HG03575 (cell line): Measurements from ENCODE around the gene RBM44.
"Not testable (repeated sequence)": the region's sequence is repeated elsewhere in the genome, so short reads cannot be mapped to it uniquely, and the experiment has no call there.

Source experiments
- ATAC-seq: cut with Tn5 transposase; IDR thresholded peaks from one replicate; pipeline ENCODE4 v1.9.1; 2021; ENCODE audit not compliant: unreplicated experiment, insufficient number of reproducible peaks, low FRiP score; ENCODE audit errors: extremely low read depth

The RBM44 gene

DNA sequence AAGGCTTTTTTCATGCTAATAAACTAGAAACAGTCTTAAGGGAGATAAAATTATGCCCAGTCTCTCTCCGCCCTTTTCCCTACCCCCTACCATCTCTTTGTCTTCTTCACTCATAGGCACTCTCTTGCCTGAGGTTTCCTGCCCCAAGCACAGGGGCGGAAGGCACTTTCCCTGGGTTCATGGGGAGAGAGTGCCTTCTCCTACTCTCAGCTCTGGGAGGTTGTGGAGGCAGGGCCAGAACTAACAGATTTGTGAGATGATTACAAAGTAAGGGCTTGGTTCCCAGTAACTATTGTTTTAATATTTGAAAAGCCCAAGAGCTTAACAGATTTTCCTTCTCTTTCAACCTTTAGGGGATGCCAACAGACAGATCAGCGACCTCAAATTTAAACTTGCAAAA is 26.1 kb upstream of the RBM44 start:
- ATAC-seq, result no peak

DNA sequence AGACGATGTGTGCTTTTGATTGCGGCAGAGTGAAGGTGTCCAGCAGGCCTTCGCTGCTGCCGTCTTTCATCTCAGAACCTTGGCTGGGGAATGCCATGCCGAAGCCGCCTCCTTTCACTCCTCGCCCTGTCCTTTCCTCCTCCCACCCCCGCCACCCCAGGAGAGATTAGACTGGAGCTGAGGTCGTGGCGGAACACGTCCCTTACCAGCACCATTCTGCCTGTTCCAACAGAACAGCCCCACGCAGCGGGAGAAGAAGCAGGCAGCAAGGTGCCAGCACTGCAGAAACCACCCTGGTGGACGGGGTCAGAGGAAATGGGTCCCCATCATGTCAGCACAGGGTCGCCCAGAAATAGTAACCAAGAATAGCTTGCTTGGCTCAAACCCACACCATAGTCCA is 24.8 kb upstream of the RBM44 start:
- ATAC-seq, result no peak

DNA sequence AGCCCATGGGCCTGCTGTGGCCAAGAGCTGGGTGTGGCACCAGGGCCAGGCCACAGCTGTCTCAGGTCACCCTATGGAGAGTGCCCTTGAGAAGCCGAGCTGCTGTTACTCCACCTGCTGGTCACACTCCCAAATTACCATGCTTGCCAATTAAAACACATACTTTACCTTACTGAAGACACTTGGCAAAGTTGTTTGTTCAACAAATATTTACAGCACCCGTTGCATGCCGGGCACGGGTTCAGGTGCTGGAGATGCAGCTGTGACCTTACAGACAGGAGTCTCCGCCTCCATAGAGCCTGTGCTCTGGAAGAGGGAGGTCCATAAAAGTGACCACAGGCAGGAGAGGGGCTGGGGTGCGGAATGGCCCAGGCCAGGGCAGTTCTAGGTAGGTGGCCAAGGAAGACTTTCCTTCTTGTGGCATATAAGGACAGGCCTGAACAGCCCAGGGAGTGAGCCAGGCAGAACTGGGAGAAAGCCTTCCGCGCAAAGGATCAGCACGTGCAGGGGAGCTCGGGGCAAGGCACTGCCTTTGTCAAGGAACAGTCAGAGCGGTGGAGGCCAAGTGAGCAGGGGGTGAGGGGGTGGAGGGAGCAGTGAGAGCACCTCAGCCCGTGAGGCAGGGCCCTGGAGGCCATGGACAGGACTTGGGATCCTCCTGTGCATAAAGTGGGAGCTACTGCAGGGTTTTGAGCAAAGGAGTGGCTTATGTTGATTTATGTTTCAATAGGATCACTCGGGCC is 23.6 kb upstream of the RBM44 start:
- ATAC-seq, result no peak

DNA sequence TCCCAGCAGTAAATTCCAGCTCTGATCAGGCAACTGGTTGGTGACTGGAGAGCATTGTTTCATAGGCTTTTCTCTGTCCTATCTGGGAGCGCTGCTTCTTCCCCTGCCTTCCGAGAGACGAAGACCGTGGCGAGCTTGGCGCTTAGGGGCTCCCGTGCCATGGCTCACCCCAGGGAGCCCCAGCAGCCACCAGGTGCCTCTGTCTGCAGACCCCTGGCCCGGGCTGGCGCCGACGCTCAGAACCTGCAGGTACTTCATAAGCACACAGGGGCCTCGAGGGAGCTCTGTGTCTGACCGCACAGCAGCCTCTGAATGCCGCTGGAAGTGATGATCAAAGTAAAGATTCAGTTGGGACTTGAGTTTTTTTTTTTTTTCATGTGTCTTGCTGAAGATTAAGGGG is 19.1 kb upstream of the RBM44 start:
- no peak for ATAC-seq

DNA sequence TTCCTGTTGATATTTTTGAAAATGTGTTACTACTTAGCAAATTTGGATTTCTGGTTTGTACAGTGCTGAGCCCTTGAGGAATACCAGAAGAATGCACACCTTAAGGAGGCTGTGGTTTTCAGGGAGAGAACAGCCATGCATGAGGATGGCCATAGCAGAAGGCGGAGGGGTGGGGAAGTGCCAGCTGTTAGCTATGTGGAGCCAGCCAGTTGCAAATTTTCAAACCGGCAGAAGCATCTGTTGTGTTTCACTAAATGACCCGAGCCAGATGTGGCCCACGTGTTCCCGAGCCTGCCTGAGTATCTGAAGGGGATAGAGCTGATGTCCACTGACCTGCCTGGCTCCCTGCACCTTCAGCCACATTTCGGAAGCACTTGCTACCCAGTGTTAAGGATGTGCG is 16.4 kb upstream of the RBM44 start:
- ATAC-seq, result no peak

DNA sequence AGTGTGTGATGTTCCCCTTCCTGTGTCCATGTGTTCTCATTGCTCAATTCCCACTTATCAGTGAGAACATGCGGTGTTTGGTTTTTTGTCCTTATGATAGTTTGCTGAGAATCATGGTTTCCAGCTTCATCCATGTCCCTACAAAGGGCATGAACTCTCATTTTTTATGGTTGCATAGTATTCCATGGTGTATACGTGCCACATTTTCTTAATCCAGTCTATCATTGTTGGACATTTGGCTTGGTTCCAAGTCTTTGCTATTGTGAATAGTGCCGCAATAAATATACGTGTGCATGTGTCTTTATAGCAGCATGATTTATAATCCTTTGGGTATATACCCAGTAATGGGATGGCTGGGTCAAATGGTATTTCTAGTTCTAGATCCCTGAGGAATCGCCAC is 14.9 kb upstream of the RBM44 start:
- not testable (repeated sequence) for ATAC-seq

DNA sequence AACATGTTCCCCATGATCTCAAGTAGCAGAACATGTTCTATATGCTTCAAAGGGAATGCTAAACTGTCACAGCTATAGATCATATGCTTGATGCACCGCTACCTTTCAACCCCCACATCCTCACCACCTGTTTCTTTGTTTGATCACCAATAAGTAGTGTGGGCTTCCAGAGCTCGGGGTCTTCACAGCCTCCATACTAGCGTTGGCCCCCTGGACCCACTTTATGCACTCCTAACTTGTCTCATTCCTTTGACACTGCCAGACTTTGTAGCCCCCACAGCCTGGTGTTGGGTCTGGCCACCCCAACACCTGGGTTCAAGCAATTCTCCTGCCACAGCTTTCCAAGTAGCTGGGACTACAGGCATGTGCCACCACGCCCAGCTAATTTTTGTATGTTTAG is 11.6 kb upstream of the RBM44 start:
- ATAC-seq, result no peak

DNA sequence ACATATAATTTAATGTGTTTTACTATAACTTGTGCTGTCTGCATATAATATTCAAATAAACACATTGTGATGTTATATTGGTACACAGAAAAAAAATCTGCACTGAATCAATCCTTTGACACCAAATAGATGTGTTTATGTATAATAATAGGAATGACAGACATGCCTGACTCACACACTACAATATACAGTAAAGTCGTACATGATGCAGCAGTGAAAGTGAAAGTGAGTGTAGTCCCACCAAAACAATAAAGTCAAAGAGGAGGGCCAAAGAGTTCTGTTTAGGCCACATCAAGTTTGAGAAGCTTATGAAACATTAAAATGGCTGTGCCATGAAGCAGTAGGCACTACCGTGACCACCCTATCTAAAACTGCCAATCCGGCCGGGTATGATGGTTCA is 8.2 kb upstream of the RBM44 start:
- no peak for ATAC-seq

DNA sequence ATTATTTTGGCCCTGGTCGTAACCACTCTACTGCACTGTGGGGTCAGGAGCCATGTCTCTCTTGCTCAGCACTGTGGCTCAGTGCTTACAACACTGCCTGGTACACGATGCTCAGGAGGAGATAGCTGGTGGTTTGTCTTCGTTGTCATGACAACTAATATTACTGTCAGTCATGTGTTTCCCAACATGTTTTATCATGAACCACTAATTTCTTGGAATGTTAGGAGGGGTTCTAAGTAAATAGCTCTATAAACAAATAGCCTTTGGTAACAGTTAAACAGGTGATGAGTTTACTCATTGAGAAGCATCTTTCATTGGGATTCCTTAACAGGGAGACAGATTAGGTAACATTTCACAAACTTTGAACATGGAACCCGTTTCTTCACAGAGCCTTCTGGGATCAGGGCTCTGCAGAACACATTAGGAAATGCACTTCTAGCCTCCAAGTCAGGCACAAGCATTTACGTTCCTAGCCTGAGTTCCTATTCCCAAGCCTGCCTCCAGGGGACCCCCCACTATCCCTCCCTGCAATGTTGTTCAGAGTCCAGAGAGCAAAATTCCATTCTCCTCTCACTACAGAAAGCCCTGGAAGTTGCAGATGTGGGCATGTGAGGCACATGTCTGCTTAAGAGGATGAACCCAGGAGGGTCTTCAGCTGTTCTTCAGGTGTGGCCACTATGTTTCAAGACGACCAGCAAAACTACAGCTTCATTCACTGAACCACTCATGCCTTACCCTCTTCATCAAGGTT is 6.4 kb upstream of the RBM44 start:
- ATAC-seq, result no peak

DNA sequence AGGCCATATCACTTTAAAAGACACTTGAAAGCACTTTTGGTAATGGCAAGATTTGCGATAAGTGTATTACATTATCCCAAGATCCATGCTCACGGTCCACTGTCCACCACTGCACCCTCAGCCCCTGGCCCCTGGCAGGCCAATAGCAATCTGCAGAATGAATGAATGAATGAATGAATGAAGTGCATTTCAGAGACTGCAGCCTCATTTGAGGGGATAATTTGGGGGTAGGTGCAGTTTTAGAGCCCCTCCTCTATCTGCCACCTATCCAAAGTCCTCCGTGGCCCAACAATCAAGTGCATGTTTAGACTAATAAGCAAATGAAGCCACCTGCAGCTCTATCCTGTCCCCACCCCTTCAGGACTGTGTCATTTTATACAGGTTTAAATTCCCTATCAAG is 1.3 kb upstream of the RBM44 start:
- no peak for ATAC-seq

DNA sequence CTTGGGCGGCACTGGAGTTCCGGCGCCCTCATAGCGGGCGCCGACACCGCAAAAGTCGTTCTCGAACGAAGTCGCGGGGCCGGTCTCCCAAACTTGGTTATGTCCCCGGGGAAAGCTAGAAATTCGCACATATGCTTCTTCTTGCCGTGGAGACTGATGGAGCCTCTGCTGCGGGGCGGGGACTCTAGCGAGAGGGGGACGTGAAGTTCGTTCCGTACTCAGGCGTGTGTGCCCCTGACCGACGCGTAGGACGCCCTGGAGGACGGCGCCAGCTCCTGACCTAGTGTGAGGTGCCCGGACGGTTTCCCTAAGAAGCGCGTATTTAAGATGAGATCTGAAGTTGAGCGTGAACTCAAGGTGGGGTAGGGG is 465 bp downstream of the RBM44 start:
- ATAC-seq, result no peak

DNA sequence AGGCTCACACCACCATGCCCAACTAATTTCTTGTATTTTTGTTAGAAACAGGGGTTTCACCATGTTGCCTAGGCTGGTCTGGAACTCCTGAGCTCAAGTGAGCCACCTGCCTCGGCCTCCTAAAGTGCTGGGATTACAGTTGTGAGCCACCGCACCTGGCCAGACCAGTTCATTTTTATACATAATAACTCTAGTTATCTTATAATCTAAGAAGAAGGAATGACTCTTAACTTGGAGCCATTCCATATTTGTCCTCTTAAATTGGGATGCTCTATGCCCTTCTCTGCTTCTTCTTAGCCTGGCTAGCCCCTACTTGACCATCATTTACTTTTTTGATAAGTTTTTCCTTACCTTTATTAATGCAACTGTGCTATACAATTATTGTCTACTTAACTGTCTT is 2.9 kb downstream of the RBM44 start:
- ATAC-seq, result no peak

DNA sequence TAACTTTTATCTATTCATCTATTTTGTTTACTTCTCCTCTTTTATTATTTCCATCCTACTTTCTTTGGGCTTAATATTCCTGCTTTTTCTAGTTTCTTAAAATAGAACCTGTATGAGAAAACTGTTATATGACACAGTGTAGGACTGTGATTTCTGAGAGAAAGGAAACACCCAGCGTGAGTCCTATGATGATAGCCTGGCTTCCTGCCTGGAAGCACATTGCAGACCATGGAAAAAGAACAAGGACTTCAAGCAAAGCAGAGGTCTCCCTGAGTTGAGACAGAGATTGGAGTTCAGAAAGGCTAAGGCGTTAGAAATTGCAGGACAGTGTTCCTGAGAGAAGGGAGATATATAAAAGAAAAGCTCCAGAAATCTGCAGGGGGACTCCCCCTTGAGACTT is 7.8 kb downstream of the RBM44 start:
- ATAC-seq, result no peak

DNA sequence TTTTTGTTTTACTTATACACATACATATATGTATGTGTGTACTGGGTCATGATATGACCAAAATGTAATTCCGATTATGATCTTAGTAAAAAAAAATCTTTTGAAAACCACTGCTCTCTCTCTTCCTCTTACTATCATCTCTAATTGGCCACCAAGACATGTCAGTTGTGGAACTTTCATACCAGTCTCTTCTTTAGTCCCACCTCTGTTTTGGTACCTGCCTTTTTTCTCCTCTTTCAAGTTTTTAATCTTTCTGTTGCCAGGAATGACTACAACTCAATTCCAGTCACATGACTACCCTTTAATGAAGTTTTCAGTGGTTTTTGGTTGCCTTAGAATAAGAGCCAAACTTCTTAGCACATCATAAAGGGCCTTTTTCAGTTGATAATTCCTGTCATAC is 17.1 kb downstream of the RBM44 start:
- no peak for ATAC-seq

DNA sequence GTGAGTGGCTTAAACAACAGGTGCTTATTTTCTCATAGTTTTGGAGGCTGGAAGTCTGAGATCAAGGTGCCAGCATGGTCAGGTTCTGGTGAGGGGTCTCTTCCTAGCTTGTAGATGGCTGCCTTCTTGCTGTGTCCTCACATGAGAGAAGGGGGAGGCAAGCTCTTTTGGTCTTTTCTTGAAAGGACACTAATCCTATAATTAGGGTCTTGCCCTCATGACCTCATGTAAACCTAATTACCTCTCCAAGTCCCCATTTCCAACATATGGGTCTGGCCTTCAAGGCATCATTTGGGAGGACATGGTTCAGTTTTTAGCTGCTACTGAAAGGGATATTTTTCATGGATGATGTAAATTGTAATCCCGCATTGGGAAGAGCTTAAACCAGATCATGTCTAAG is 18.0 kb downstream of the RBM44 start:
- ATAC-seq, result no peak

DNA sequence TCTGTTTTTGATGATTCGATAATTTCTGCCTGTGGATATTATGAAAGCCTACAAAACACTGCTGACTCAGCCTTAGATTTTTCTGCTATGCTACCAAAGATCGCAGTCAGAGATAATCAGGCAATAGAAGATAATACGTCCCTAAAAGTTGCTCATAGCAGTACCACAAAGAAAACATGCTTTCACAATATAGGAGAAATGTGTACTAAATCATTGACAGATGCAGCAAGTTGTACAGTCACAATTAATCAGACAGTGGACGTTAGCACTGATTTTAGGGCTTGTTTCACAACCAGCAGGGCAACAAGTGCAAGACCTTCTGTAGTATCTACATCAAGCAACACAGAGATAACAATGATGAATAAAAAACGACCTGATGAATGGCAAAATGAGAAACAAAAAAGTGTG is 19.5 kb downstream of the RBM44 start:
- no peak for ATAC-seq

DNA sequence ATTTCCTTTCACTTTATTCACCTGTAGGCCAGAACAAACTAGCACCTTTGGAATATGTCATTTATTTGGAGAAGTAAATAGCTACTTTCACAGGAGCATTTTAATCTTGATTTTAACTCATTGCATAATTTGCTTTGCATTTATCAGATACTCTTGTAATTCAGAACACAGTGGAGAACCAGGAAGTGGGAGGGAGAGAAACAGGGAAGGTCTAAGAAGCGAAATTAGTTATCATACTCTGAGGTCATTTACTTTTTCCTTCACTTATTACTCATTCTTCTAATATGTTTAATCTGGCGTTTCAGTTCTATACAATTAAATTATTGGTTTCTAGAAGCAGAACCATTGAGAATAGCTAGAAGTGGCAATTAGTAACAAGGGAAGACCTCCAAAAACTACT is 20.7 kb downstream of the RBM44 start:
- ATAC-seq, result no peak

DNA sequence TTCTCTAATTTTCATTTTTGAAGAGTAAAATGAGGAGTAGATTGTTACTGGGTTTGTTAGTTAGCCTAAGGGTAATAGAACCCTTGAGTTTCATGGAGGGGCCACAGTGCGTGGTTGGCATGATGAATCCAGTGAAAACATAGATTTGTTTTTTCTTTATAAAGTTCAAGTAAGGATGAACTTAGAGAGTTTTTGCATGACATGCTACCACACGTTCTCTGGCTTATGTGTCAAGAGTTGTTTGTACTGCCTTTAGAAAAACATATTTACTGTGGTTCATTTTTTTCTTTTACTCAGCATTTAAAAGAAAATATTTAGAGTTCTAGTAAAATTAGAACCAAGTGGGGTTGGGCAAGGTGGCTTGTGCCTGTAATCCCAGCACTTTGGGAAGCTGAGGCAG is 21.8 kb downstream of the RBM44 start:
- no peak for ATAC-seq

DNA sequence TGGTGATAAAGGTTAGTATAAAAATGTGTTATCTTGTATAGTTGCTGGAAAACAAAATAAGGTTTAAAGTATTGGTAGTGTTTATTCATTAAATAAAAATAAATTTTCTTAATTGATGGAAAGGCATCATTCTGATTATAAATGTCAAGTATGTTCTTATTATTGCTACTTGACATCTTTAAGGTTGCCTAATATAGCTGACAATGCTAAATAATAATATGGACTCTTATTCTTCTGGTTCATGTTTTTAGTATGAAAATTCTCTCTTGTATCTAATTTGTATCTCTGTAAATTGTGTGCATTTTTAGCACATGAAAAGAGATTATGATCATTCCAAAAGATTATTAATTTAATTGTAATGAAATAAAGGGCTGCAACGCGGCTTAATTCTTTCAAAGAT is 25.0 kb downstream of the RBM44 start:
- ATAC-seq, result no peak

DNA sequence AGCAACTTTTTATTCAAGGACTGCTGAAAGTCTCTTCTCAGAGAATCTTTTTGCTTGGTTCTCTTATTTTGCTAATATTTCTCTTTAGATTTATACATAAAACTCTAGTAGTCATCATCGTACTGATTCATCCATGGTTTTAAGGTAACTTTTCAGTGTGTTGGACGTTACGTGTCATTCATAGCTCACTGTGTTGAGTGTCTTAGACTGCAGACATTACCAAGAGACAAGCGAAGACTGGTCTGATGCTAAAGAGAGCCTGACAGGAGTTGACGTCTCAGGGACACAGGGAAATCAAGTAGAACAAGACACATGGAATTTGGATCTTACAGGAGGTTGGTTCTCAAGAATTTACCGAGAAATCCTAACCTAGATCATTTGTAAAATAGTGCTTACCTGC is 25.5 kb downstream of the RBM44 start:
- ATAC-seq, result no peak
